GM18507 (cell line): Measurements from ENCODE around the gene RRP1B.
A peak's percentile ranks its signal among the peaks of the same experiment; 100 is the strongest.
"Not testable (repeated sequence)": the region's sequence is repeated elsewhere in the genome, so short reads cannot be mapped to it uniquely, and the experiment has no call there.

Experiments
- DNase-seq: peaks from one replicate; pipeline ENCODE4 v3.0.0; 2011; ENCODE audit warnings: low read depth; ENCODE audit not compliant: insufficient read length; ENCODE audit errors: extremely low spot score
- FAIRE-seq: peaks from 2 replicates; lab custom pipeline; 2011; peaks lifted over from hg19 to GRCh38; lab: Jason Lieb, UNC

The RRP1B gene

GRCh38 chr21:43659136-43660000 lies at the start of gene RRP1B, which contains the start of gene HSF2BP:
TSS of gene RRP1B (plus strand) at chr21:43659560. CDS start at chr21:43659665, 105 bp downstream.
TSS of gene HSF2BP (minus strand) at chr21:43659488. CDS start at chr21:43658096, 1,392 bp downstream.
- peak; percentile 92 for DNase-seq
- peak; percentile 67 for FAIRE-seq

GRCh38 chr21:43611598-43612369 lies 47.6 kb upstream of the RRP1B start:
- FAIRE-seq, result no peak
- peak; percentile 9 for DNase-seq

- peak; percentile 18 for DNase-seq
- peak; percentile 59 for FAIRE-seq
Measured at GRCh38 chr21:43613755-43614638, 45.4 kb upstream of the RRP1B start.

GRCh38 chr21:43614839-43615238 lies 44.5 kb upstream of the RRP1B start:
- DNase-seq (no peak), FAIRE-seq (no peak)

GRCh38 chr21:43616861-43617260 lies 42.5 kb upstream of the RRP1B start:
- DNase-seq, FAIRE-seq: not testable (repeated sequence)

GRCh38 chr21:43618940-43619339 lies 40.4 kb upstream of the RRP1B start:
- FAIRE-seq (no peak), DNase-seq (no peak)

- no peak for DNase-seq
- FAIRE-seq, result no peak
Measured at GRCh38 chr21:43619344-43619743, 40.0 kb upstream of the RRP1B start.

- no peak for DNase-seq
- FAIRE-seq, result no peak
Measured at GRCh38 chr21:43619856-43620255, 39.5 kb upstream of the RRP1B start.

GRCh38 chr21:43622796-43623195 lies 36.6 kb upstream of the RRP1B start:
- FAIRE-seq (no peak), DNase-seq (no peak)

GRCh38 chr21:43623588-43623987 lies 35.8 kb upstream of the RRP1B start:
- FAIRE-seq, result no peak

GRCh38 chr21:43624339-43624738 lies 35.0 kb upstream of the RRP1B start:
- FAIRE-seq (no peak), DNase-seq (no peak)

More at GRCh38 chr21:43623588-43623987, 35.8 kb upstream of the RRP1B start:
- DNase-seq, result no peak

GRCh38 chr21:43626390-43626789 lies 33.0 kb upstream of the RRP1B start:
- no peak for DNase-seq
- FAIRE-seq, result no peak

GRCh38 chr21:43627527-43627926 lies 31.8 kb upstream of the RRP1B start:
- no peak for DNase-seq
- no peak for FAIRE-seq

GRCh38 chr21:43631411-43632107 lies 27.8 kb upstream of the RRP1B start:
- no peak for DNase-seq
- no peak for FAIRE-seq

- DNase-seq (no peak), FAIRE-seq (no peak)
Measured at GRCh38 chr21:43632373-43632905, 26.9 kb upstream of the RRP1B start.

- FAIRE-seq, result no peak
Measured at GRCh38 chr21:43634618-43635017, 24.7 kb upstream of the RRP1B start.

GRCh38 chr21:43635436-43635835 lies 23.9 kb upstream of the RRP1B start:
- FAIRE-seq, result no peak
- DNase-seq, result no peak

More at GRCh38 chr21:43634618-43635017, 24.7 kb upstream of the RRP1B start:
- no peak for DNase-seq

GRCh38 chr21:43637530-43638158 lies 21.7 kb upstream of the RRP1B start:
- no peak for DNase-seq
- FAIRE-seq, result no peak
